ENCODE results near the gene LHFPL6. TPM values are rescaled to one million over a fixed set of nuclear protein-coding genes. Genes with fewer than 3 reads are reported as not detected.

Gene LHFPL6
- total RNA-seq, 4 donors from 2014 or later, result 40.2 to 77.5 (median 66.6) TPM

DNA sequence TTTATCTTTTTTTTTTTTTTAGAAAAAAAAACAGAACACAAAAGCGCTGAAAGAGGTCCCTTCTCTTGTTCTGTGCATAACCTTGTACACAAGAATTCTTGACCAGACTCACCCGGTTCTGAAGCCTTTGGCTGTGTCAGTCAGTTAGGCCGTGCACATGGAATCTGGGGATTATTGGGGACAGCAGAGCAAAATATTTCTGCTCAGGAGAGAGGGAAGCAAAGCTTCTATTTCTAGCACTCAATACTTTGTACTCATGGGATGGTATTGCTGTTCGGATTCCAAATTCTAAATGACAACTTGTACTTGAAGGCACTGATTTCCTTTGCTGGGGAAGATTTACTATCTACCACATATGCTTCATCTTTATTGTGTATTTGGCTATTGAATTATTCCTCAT is 292.0 kb downstream of the LHFPL6 start:
- H3K36me3 ChIP-seq, result no peaks in the 10 kb centered on the region
- H3K27me3 ChIP-seq, result no peaks in the 10 kb centered on the region
- H3K4me1 ChIP-seq, result peaks cover 0 to 24% (median 0%) of the 10 kb centered on the region in 3 donors
- H3K9me3 ChIP-seq, result no peaks in the 10 kb centered on the region
- H3K27ac ChIP-seq, result peak overlapping the region in 1 of 4 donors; percentile 22
- WGBS, 2 donors (ENCODE audit: low coverage in 1 of 2), result 74 to 81% methylated on average over 3 of the region's 4 CpGs
- no peak for ATAC-seq
- no peak for TF ChIP-seq POLR2AphosphoS5 (IDR thresholded peaks at IDR 0.05)
- no peak for TF ChIP-seq EP300 (IDR thresholded peaks at IDR 0.05)
- TF ChIP-seq POLR2A (IDR thresholded peaks at IDR 0.05), result no peak
- TF ChIP-seq, protein P1, sequence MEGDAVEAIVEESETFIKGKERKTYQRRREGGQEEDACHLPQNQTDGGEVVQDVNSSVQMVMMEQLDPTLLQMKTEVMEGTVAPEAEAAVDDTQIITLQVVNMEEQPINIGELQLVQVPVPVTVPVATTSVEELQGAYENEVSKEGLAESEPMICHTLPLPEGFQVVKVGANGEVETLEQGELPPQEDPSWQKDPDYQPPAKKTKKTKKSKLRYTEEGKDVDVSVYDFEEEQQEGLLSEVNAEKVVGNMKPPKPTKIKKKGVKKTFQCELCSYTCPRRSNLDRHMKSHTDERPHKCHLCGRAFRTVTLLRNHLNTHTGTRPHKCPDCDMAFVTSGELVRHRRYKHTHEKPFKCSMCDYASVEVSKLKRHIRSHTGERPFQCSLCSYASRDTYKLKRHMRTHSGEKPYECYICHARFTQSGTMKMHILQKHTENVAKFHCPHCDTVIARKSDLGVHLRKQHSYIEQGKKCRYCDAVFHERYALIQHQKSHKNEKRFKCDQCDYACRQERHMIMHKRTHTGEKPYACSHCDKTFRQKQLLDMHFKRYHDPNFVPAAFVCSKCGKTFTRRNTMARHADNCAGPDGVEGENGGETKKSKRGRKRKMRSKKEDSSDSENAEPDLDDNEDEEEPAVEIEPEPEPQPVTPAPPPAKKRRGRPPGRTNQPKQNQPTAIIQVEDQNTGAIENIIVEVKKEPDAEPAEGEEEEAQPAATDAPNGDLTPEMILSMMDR (IDR thresholded peaks at IDR 0.05), result no peak
- no peak overlapping the region for H3K4me3 ChIP-seq

DNA sequence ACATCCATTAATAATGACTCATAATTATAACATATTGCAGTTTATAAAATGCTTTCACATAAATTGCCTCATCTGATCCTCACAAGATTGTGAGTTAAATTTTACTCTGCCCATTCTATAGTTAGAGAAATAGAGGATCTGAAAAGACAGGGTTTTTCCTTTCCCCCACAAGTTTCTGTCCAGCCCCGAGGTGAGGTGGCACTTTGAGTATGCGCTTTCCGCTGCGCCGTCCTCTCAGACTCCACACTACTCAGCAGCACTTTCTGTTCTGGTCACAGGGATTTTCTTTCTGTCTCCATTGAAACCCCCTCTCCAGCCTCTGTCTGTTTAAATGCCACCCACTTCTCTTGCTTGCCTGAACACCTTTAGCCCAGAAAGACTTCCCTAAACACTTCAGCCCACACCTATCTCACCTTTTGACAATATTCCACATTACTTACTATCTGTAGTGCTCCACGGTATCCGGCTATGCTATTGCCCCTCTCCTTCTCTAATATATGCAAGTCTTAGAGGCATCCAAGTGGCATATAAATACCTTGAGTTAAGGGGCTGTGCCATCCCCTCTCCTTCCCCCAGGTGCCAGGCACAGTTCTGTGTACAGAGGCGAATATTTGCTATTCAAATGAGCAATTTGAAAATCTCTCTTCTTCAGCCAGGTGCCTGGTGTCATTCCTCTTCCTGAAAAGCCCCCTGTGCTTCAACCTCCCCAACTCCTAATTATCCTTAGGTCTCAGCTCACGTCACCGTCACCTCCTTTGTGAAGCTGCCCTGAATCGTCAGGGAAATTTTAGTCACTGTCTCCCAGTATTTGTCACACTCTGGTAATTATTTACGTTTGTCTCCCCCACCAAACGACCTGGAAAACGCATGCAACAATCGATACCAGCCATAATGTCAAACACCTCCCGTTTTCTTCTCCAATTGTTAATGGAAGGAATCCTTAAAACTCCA is 296.1 kb downstream of the LHFPL6 start:
- Histone ChIP-seq H3K9me3 (no peaks in the 10 kb centered on the region), H3K27ac (no peak overlapping the region), H3K4me1 (peaks cover 0 to 21% (median 0%) of the 10 kb centered on the region in 3 donors), H3K27me3 (no peaks in the 10 kb centered on the region), H3K4me3 (no peak overlapping the region), H3K36me3 (no peaks in the 10 kb centered on the region)
- 81 to 85% methylated on average over 11 to 16 of the region's 16 CpGs for WGBS, 2 donors (ENCODE audit: low coverage in 1 of 2)
- TF ChIP-seq, protein P1 (IDR thresholded peaks at IDR 0.05), result no peak
- TF ChIP-seq POLR2A (IDR thresholded peaks at IDR 0.05), result no peak
- TF ChIP-seq EP300 (IDR thresholded peaks at IDR 0.05), result no peak
- TF ChIP-seq POLR2AphosphoS5 (IDR thresholded peaks at IDR 0.05), result no peak
- ATAC-seq, result no peak

DNA sequence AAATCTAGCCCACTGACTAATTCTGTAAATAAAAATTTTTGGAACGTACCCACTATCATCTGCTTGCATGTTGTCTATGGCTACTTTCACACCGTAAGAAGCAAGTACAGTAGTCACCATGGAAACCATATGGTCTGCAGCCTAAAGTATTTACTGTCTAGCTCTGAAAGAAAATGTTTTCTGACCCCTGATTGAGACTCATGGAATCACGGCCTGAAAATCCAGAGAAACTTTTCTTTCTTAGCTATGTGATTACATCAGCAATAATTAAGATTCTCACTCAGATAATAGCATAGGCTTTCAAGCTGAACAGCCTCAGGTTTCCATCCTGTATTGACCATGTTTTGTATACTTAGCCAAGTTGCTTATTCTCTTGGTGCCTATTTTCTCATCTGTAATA is 300.2 kb downstream of the LHFPL6 start:
- H3K36me3 ChIP-seq, result no peaks in the 10 kb centered on the region
- no peak for TF ChIP-seq POLR2A (IDR thresholded peaks at IDR 0.05)
- TF ChIP-seq EP300 (IDR thresholded peaks at IDR 0.05), result no peak
- TF ChIP-seq, protein P1 (IDR thresholded peaks at IDR 0.05), result no peak
- no peak for TF ChIP-seq POLR2AphosphoS5 (IDR thresholded peaks at IDR 0.05)
- ATAC-seq, result no peak
- H3K9me3 ChIP-seq, result no peaks in the 10 kb centered on the region
- H3K4me3 ChIP-seq, result no peak overlapping the region
- H3K4me1 ChIP-seq, result no peaks in the 10 kb centered on the region
- no peaks in the 10 kb centered on the region for H3K27me3 ChIP-seq
- WGBS, 2 donors (ENCODE audit: low coverage in 1 of 2), result 84 to 87% methylated on average over 3 of the region's 3 CpGs
- no peak overlapping the region for H3K27ac ChIP-seq

DNA sequence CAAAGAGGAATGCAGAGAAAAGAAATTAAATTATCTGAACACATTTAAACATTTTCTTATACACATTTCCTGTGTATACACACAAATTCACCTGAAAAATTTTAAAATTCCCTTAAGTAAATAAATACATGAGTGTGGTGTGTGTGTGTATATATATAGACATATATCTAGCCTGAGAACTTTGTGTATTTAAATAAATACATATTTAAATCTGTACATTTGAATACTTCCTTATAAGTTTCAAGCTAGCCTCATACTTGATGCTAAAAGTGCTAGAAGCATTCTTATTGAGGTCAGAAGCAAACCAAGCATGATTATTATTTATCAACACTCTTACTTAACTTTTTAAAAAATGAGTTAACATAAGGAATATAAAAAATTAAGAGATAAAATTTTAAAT is 304.0 kb downstream of the LHFPL6 start:
- Histone ChIP-seq H3K27ac (no peak overlapping the region), H3K4me3 (no peak overlapping the region), H3K9me3 (no peaks in the 10 kb centered on the region), H3K4me1 (no peaks in the 10 kb centered on the region), H3K36me3 (no peaks in the 10 kb centered on the region), H3K27me3 (no peaks in the 10 kb centered on the region)
- ATAC-seq, result no peak
- TF ChIP-seq, protein P1 (IDR thresholded peaks at IDR 0.05), result no peak
- TF ChIP-seq EP300 (IDR thresholded peaks at IDR 0.05) (no peak), POLR2AphosphoS5 (IDR thresholded peaks at IDR 0.05) (no peak), POLR2A (IDR thresholded peaks at IDR 0.05) (no peak)
